ENCODE measurements around the gene CDH12. TPM values are rescaled to one million over a fixed set of nuclear protein-coding genes. Genes with fewer than 3 reads are reported as not detected.
"Not testable (repeated sequence)": the region's sequence is repeated elsewhere in the genome, so short reads cannot be mapped to it uniquely, and the experiment has no call there.

The CDH12 gene
- total and polyA plus RNA-seq, 2 experiments from 2014 or later: 0.09 to 0.97 TPM

- Histone ChIP-seq H3K36me3 (no peaks in the 10 kb centered on the region), H3K4me3 (no peak overlapping the region), H3K27ac (no peak overlapping the region), H3K4me1 (ENCODE audit: low read depth) (peaks cover 4% of the 10 kb centered on the region), H3K9me3 (ENCODE audit: low read depth) (no peaks in the 10 kb centered on the region), H3K27me3 (no peaks in the 10 kb centered on the region)
- no peak for TF ChIP-seq CTCF (IDR thresholded peaks at IDR 0.05; ENCODE audit: low read depth, low read length)
- no peak for DNase-seq (ENCODE audit: low read depth in 1 of 2, low spot score in 1 of 2)
Measured at GRCh38 chr5:22249209-22249729, 603.9 kb downstream of the CDH12 start.

GRCh38 chr5:22245770-22246169, 607.4 kb downstream of the CDH12 start:
- no peak for TF ChIP-seq CTCF (IDR thresholded peaks at IDR 0.05; ENCODE audit: low read depth, low read length)
- H3K4me3 ChIP-seq: no peak overlapping the region
- H3K27ac ChIP-seq: no peak overlapping the region
- no peak for DNase-seq (ENCODE audit: low read depth in 1 of 2, low spot score in 1 of 2)
- H3K4me1 ChIP-seq (ENCODE audit: low read depth): peaks cover 4% of the 10 kb centered on the region
- H3K27me3 ChIP-seq: no peaks in the 10 kb centered on the region
- no peaks in the 10 kb centered on the region for H3K36me3 ChIP-seq
- H3K9me3 ChIP-seq (ENCODE audit: low read depth): no peaks in the 10 kb centered on the region

DNA sequence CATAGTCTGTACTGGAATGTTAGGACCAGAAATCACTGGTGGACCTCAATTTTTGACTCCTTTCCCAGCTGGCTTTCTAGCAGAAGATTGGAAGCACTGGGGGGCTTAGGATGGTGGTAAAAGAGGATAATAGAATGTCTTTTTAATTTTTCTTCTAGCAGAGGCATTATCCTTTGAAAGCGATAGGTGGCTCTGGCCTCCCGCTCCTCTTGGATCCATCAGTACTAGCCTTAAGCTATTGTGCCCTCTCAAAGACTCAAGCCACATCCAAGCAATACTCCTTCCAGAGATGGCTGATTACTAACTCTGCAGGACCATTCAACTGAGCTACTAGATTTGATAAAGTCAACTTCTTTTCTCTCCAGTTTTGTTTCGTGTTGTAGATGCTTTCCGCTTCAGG, 610.6 kb downstream of the CDH12 start:
- Histone ChIP-seq H3K9me3 (ENCODE audit: low read depth) (no peaks in the 10 kb centered on the region), H3K4me1 (ENCODE audit: low read depth) (no peaks in the 10 kb centered on the region), H3K27ac (no peak overlapping the region), H3K36me3 (no peaks in the 10 kb centered on the region), H3K27me3 (no peaks in the 10 kb centered on the region), H3K4me3 (no peak overlapping the region)
- TF ChIP-seq CTCF (IDR thresholded peaks at IDR 0.05; ENCODE audit: low read depth, low read length): no peak
- peak in 1 of 2 donors; percentile 59 for DNase-seq (ENCODE audit: low read depth in 1 of 2, low spot score in 1 of 2)

DNA sequence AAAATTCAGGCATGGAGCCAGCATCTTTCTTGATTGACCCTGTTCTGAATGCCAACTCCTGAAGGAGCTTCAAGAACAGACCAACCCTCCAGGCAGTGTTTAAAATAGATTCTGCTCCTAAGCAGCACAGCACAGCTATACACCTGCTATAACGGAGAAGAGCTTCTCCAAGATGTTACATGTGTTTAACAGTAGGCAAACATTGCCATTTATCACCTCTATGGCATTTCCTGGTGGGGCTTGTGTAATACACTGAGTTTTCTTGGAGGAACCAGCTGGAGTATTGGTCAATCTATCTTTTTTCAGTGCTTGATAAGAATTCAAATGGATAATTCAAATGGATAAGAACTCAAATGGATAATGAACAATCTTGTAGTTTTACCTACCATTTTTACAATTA, 615.1 kb downstream of the CDH12 start:
- H3K27ac ChIP-seq: no peak overlapping the region
- no peak for TF ChIP-seq CTCF (IDR thresholded peaks at IDR 0.05; ENCODE audit: low read depth, low read length)
- DNase-seq (ENCODE audit: low read depth in 1 of 2, low spot score in 1 of 2): no peak
- H3K9me3 ChIP-seq (ENCODE audit: low read depth): no peaks in the 10 kb centered on the region
- no peaks in the 10 kb centered on the region for H3K4me1 ChIP-seq (ENCODE audit: low read depth)
- H3K36me3 ChIP-seq: no peaks in the 10 kb centered on the region
- H3K4me3 ChIP-seq: no peak overlapping the region
- H3K27me3 ChIP-seq: no peaks in the 10 kb centered on the region

DNA sequence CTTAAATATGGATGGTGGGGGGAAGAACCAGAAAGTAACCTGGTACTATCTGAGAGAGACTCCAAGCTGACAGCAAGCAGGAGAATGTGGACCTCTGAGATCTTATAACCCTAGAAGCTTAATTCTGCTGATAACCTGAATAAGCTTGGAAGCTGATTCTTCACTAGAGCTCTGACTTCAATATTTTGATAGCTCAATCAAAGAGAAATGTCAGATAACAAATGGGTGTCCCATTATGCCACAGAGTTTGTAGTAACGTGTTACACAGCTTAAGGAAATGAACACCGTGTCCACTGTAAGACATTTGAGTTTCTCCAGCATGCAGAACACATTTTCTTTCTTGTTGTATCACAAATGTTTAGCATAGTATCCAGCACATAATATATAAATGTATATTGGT, 626.7 kb downstream of the CDH12 start:
- H3K4me1 ChIP-seq (ENCODE audit: low read depth): no peaks in the 10 kb centered on the region
- TF ChIP-seq CTCF (IDR thresholded peaks at IDR 0.05; ENCODE audit: low read depth, low read length): no peak
- no peaks in the 10 kb centered on the region for H3K27me3 ChIP-seq
- no peaks in the 10 kb centered on the region for H3K36me3 ChIP-seq
- no peak overlapping the region for H3K27ac ChIP-seq
- no peaks in the 10 kb centered on the region for H3K9me3 ChIP-seq (ENCODE audit: low read depth)
- H3K4me3 ChIP-seq: no peak overlapping the region
- DNase-seq (ENCODE audit: low read depth in 1 of 2, low spot score in 1 of 2): no peak

GRCh38 chr5:22223079-22223478, 630.1 kb downstream of the CDH12 start:
- no peak for DNase-seq (ENCODE audit: low read depth in 1 of 2, low spot score in 1 of 2)
- Histone ChIP-seq H3K36me3 (no peaks in the 10 kb centered on the region), H3K9me3 (ENCODE audit: low read depth) (no peaks in the 10 kb centered on the region), H3K27ac (no peak overlapping the region), H3K27me3 (no peaks in the 10 kb centered on the region), H3K4me1 (ENCODE audit: low read depth) (no peaks in the 10 kb centered on the region), H3K4me3 (no peak overlapping the region)
- no peak for TF ChIP-seq CTCF (IDR thresholded peaks at IDR 0.05; ENCODE audit: low read depth, low read length)

GRCh38 chr5:22213703-22214495, 639.2 kb downstream of the CDH12 start:
- peak in 1 of 2 donors; percentile 32 for DNase-seq (ENCODE audit: low read depth in 1 of 2, low spot score in 1 of 2)
- H3K27ac ChIP-seq; H3K27me3 ChIP-seq; H3K4me1 ChIP-seq (ENCODE audit: low read depth); H3K4me3 ChIP-seq; H3K9me3 ChIP-seq (ENCODE audit: low read depth); H3K36me3 ChIP-seq: not testable (repeated sequence)
